ENCODE data around the gene NIPA2.
"Not testable (repeated sequence)": the region's sequence is repeated elsewhere in the genome, so short reads cannot be mapped to it uniquely, and the experiment has no call there.

Gene NIPA2

GRCh38 chr15:22838292-22839042 lies at the start of gene NIPA2:
Gene NIPA2, plus strand, starts transcription at chr15:22838666. Its CDS starts 13,066 bp downstream, at chr15:22851732.
- DNase-seq (ENCODE audit: low read depth) = peak; percentile 84

DNA sequence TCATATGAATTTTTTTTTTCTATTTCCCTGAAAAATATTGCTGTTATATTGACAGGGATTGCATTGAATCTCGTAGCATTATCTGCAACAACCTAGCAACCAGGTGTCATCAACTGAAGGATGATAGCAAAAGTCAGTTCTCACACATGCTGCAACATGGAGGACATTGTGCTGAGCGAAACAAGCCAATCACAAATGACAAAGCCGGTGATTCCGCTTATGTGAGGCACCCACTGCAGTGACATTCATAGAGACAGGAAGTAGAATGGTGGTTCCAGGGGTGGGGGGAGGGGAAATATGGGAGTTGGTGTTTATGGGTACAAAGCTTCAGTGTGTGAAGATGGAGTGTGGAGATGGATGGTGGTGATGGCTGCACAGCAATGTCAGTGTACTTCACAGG lies 44.4 kb upstream of the NIPA2 start:
- DNase-seq (ENCODE audit: low read depth) = no peak

DNA sequence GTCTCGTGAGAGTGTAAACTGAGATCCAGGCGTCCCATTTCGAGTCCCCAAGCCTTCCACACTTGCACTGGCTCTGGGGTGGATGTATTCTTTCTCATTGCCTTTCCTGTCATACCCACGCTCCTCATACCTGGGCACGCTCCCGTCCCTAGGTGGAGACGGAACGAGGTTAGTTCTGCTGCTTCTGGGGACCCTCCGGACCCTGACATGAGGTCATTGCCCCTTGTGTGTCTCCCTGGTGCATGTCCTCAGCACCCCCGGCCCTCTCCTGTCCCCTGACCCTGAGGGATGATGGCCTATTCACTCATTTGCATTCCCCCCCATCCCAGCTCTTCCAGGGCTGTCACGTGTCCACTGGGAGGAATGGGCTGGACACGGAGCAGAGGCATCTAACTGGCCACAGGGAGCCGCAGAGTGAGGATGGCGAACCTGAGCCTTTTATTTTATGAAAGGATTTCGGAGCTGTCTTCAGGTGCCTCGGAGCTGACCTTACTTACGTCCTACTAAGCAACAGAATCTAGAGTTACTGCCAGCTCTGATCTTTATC lies 43.8 kb upstream of the NIPA2 start:
- DNase-seq (ENCODE audit: low read depth) = no peak

DNA sequence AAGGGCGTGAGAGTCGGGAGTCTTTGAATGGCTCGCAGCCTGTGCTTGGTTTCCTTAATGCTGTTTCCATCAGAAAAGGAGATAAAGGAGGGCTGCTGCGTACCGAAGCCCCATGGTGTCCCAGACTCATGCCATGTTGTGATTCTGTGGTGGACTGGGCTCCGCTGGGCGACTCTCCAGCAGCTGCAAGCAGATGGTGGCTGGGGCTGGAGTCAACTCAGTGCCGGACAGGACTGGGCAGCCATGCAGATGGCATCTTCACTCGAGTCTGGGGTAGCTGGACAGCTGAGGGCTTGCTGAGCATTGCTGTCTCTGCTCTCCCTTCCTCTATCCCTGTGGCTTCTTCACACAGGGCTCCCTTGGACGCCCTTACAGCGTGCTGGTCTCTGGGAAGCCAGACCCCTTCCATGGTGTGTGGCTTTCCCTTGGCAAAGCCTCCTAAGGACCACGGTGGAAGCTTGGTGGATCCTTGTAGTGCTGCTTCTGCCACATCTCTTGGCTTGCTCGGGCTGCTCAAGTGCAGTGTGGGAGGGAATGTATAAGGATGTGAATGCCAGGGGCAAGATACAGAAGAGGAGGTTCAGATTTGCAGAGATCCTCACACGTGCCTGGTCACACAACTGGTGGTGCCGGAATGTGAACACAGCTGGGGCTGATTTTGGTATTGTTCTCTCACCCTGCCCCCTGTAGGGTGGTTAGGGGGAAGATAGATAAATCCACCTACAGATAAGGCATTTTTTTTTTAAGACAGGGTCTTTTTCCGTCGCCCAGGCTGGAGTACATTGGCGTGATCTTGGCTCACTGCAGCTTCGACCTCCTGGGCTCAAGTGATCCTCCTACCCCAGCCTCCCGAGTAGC lies 43.0 kb upstream of the NIPA2 start:
- no peak for DNase-seq (ENCODE audit: low read depth)

- no peak for DNase-seq (ENCODE audit: low read depth)
These were observed 42.4 kb upstream of the NIPA2 start for GRCh38 chr15:22796079-22796478.

DNA sequence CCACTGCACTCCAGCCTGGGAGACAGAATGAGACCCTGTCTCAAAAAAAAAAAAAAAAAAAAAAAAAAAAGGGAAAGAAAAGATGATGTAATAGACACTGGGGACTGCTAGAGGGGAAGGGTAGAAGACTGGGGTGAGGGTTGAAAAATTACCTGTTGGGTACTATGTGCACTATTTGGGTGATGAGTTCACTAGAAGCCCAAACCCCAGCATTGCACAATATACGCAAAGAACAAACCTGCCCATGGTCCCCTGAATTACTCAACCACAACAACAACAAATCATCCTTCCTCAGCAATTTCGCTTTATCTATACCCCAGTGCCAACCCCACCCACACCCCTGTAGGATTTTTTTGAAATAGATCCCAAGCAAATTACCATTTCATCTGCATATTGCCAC lies 38.6 kb upstream of the NIPA2 start:
- no peak for DNase-seq (ENCODE audit: low read depth)

DNA sequence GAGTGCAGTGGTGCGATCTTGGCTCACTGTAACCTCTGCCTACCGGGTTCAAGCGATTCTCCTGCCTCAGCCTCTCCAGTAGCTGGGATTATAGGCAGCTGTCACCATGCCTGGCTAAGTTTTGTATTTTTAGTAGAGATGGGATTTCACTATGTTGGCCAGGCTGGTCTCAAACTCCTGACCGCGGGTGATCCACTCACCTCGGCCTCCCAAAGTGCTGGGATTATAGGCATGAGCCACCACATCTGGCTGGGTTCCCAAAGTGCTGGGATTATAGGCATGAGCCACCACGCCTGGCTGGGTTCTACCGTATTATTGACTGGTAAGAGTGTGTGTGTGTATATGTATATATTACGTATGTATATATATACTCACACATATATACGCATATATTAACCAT lies 35.5 kb upstream of the NIPA2 start:
- not testable (repeated sequence) for DNase-seq (ENCODE audit: low read depth)

DNA sequence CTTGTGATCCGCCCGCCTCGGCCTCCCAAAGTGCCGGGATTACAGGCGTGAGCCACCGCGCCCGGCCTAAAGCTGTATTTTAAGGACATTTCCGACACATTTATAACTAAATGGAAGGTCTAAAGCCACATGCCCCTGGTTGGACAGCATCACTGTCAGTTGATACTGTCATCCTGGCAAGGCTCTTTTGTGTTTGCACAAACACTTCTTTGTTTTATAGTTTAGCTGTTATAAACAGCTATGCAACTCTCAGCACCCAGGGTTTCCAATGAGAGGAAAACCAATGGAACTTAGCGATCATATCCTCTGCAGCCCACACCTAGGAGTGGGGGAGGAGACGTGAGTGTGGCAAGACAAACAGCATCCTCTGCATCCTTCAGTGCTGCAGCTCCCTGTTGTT lies 32.3 kb upstream of the NIPA2 start:
- DNase-seq (ENCODE audit: low read depth) = no peak

DNA sequence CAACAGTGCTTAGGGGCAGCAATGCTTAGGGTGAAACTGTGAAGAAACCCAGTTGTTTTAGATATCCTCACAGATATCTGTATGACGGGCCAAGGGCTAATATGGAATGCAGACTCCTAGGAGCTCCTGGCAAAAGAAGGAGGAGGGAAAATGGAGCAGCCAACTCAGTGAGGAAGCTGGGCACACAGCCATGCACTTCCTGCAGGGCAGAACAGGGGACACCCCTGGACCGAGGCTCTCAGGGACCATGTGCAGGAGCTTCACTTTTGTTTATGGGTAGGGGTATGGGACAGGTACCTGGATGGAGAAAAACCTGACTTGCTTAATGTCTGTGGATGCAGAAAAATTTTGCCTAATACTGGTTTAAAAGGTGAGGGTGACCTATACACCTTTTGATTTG lies 31.8 kb upstream of the NIPA2 start:
- no peak for DNase-seq (ENCODE audit: low read depth)

DNA sequence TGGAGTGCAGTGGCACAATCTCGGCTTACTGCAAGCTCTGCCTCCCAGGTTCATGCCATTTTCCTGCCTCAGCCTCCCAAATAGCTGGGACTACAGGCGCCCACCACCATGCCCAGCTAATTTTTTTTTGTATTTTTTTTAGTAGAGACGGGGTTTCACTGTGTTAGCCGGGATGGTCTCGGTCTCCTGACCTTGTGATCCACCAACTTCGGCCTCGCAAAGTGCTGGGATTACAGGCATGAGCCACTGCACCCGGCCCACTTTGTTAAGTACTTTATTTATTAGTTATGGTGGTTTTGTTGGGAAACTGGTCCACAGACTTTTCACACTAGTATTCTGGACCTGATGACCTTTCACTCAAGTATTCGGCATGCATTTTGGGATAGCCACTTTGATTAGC lies 30.6 kb upstream of the NIPA2 start:
- DNase-seq (ENCODE audit: low read depth) = not testable (repeated sequence)

- DNase-seq (ENCODE audit: low read depth) = no peak
These were observed 30.2 kb upstream of the NIPA2 start for GRCh38 chr15:22808240-22808639.

GRCh38 chr15:22808761-22809280 lies 29.6 kb upstream of the NIPA2 start:
- no peak for DNase-seq (ENCODE audit: low read depth)

- no peak for DNase-seq (ENCODE audit: low read depth)
These were observed 28.2 kb upstream of the NIPA2 start for GRCh38 chr15:22810033-22810852.

- no peak for DNase-seq (ENCODE audit: low read depth)
These were observed 27.6 kb upstream of the NIPA2 start for GRCh38 chr15:22810853-22811338.

DNA sequence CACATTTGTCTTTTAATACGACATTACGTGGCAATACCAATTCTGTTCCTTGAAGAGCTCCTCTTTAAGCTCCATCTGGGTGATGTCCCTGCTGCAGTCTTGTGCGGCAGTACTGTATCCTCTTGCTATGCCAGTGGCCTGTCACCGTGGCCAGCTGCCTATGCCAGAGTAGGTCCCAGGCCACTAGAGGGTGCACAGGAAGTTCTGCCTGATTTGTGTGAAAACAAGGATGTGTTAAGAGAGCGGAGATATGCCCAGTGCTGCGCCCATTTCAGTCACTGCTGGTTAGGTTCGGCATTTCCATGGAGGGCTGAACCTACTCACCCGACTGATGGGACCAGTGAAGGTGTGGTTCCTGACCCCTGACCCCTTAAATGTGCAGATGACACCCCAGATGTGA lies 26.8 kb upstream of the NIPA2 start:
- no peak for DNase-seq (ENCODE audit: low read depth)

GRCh38 chr15:22813844-22814243 lies 24.6 kb upstream of the NIPA2 start:
- DNase-seq (ENCODE audit: low read depth) = no peak

DNA sequence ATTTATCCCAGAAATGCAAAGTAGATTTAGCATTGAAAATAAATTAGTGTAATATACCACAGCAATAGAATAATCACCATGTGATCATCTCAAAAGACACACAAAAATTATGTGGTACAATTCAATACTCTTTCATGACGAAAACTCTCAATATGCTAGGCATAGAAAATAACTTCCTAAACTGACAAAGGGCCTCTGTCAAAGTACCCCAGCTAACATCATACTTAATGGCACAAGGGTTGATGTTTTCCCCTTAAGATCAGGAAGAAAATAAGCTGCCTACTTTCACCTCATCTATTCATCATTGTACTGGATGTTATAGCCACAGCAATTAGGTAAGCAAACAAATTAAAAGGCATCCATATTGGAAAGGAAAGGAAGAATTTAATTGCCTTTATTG lies 22.7 kb upstream of the NIPA2 start:
- no peak for DNase-seq (ENCODE audit: low read depth)

GRCh38 chr15:22819651-22820050 lies 18.8 kb upstream of the NIPA2 start:
- DNase-seq (ENCODE audit: low read depth) = no peak

DNA sequence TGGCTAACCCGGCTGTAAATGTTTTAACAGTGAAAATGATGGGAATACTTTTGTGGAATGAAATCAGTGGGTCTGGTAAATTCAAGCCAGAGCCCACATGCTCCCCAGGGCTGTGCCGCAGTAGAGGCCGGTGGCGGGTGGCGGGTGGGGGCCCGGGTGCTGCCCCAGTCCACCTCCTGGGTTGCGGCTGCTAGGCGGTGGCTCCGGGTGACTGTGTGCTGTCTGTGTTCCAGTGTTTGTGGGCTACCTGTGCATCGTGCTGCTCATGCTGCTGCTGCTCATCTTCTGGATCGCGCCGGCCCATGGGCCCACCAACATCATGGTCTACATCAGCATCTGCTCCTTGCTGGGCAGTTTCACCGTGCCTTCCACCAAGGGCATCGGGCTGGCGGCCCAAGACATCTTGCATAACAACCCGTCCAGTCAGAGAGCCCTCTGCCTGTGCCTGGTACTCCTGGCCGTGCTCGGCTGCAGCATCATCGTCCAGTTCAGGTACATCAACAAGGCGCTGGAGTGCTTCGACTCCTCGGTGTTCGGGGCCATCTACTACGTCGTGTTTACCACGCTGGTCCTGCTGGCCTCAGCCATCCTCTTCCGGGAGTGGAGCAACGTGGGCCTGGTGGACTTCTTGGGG lies 14.9 kb upstream of the NIPA2 start:
- DNase-seq (ENCODE audit: low read depth) = no peak

- DNase-seq (ENCODE audit: low read depth) = no peak
These were observed 11.3 kb upstream of the NIPA2 start for GRCh38 chr15:22827125-22827524.

DNA sequence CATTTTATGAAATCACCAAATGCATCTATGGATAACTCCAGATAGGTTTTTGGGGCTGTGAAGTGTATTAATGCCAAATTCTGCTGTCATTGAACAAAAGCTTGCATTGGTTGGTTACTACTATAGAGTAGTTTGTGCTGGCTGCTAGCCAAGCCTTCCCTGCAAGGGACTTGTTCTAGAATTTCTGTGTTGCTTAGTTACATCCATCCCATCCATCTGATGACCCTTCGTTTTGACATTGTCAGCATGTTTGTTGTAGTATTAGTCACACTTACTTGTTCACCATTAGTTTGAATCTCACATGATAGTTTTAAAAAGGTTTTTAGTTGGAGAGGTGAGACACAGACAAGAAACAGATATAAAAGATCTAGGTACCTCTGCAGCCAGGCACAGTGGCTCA lies 7.0 kb upstream of the NIPA2 start:
- DNase-seq (ENCODE audit: low read depth) = no peak

Measured in non-pigmented ciliary epithelial cell (primary cell).